ENCODE measurements around the gene ISCU. TPM values are rescaled to one million over a fixed set of nuclear protein-coding genes. Genes with fewer than 3 reads are reported as not detected.

ISCU gene
- total and polyA plus RNA-seq, 2 of the 8 experiments (the other 6 are each of a cell fraction or from before 2014, with no cell fraction given), result 72.1 to 78.1 TPM

DNA sequence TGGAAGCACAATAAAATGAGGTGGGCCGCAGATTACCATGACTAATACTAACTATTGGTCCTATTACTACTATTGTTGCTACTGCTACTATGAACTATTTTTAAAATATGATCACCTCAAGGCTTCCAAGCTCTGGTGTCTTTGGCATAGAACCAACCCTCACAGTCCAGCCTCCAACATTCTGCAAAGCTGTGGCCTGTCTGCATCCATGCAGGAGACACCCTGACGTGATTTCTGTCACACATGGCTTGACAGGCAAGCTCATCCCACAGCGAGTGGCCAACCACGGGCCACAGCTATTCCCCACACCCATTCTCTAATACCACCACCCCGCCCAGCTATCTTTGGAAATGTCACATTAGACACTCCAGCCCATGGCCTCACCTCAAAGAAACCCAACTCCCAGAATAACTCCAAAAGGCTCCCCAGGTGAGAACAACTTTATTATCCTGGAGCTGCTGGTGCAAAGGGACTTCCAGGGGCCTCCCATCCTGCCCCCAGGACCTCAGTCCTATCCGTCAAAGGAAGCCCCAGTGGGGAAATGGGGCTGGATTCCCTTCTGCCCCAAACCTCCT, 14.4 kb downstream of the ISCU start:
- H3K9me3 ChIP-seq (ENCODE audit: insufficient read depth in 2 of 2, low read depth in 1 of 2, low read length in 1 of 2), result peaks cover 0 to 3% of the 10 kb centered on the region in 2 experiments; a peak in 1 of 4 replicates
- H3K79me2 ChIP-seq (ENCODE audit: control insufficient read depth in 1 of 2, insufficient read depth in 2 of 2, low read length in 2 of 2), result no peaks in the 10 kb centered on the region
- H3K4me2 ChIP-seq (ENCODE audit: insufficient read depth in 1 of 2, low read depth in 2 of 2, low read length in 2 of 2), result no peak overlapping the region
- H3K4me1 ChIP-seq (replicated peaks in 1 of 4; ENCODE audit: control insufficient read depth in 3 of 4, insufficient read depth in 4 of 4, low read length in 3 of 4), result no peaks in the 10 kb centered on the region
- no peak overlapping the region for H3K4ac ChIP-seq (replicated peaks; ENCODE audit: insufficient read length, low read depth, low read length)
- no peak overlapping the region for H4K91ac ChIP-seq (replicated peaks; ENCODE audit: insufficient read length, low read length)
- no peak overlapping the region for H2BK5ac ChIP-seq (ENCODE audit: low read depth, low read length)
- H4K5ac ChIP-seq (ENCODE audit: insufficient read length, low read depth, low read length), result no peak overlapping the region
- no peak overlapping the region for H3K56ac ChIP-seq (replicated peaks; ENCODE audit: insufficient read length, low read depth, low read length)
- no peak overlapping the region for H2BK20ac ChIP-seq (ENCODE audit: low read length)
- H4K8ac ChIP-seq (ENCODE audit: extremely low read depth, insufficient read depth, low read length), result no peak overlapping the region; the same call in 1 of the 2 replicates
- H3K23me2 ChIP-seq (ENCODE audit: low read depth, low read length), result peaks cover 14% of the 10 kb centered on the region; the same call in 1 of the 2 replicates
- TF ChIP-seq NANOG (IDR thresholded peaks at IDR 0.05; ENCODE audit: insufficient read depth, low read depth, low read length, poor library complexity, severe bottlenecking) (no peak), SRF (IDR thresholded peaks at IDR 0.05; ENCODE audit: low read depth, low read length) (no peak), SIN3A (conservative IDR thresholded peaks at IDR 0.05 in 1 of 2, IDR thresholded peaks at IDR 0.05 in 1 of 2; ENCODE audit: low read depth in 1 of 2, low read length in 2 of 2) (no peak)
- no peaks in the 10 kb centered on the region for H3K27me3 ChIP-seq (replicated peaks in 1 of 4; ENCODE audit: control insufficient read depth in 3 of 4, extremely low read depth in 1 of 4, insufficient read depth in 3 of 4, low read length in 3 of 4)
- no peak overlapping the region for H2BK120ac ChIP-seq (replicated peaks; ENCODE audit: low read depth, low read length)
- no peak overlapping the region for H3K18ac ChIP-seq (ENCODE audit: extremely low read depth, low read length)
- H3K14ac ChIP-seq (ENCODE audit: insufficient read length), result no peak overlapping the region
- no peak overlapping the region for H2AFZ ChIP-seq (ENCODE audit: low read length)
- H3K4me3 ChIP-seq (ENCODE audit: extremely low read depth in 1 of 4, insufficient read depth in 2 of 4, low read depth in 3 of 4, low read length in 4 of 4), result no peak overlapping the region
- WGBS, 2 experiments (ENCODE audit: extremely low coverage in 1 of 2, insufficient coverage in 1 of 2, insufficient read length in 1 of 2, insufficient replicate concordance in 2 of 2, low coverage in 1 of 2, low lambda C conversion rate in 2 of 2, missing lambda C conversion rate in 1 of 2), result 60% methylated on average over 6 of the region's 6 CpGs; no CpG with 5 or more reads in 1 of the 2 experiments
- no peaks in the 10 kb centered on the region for H3K79me1 ChIP-seq (ENCODE audit: low read depth, low read length)
- CTCF ChIA-PET (ENCODE audit: partially characterized antibody), result interaction anchor here (1.0 to 24.3 kb wide), 7 partner anchors 8 to 65 kb away, joined by 3 to 523 read pairs (median 5); no protein-coding TSS in a partner anchor
- POLR2A ChIA-PET (ENCODE audit: partially characterized antibody), result interaction anchor here (1.6 kb wide), 1 partner anchor 16 kb away, joined by 4 read pairs; no protein-coding TSS in a partner anchor
- H2AK5ac ChIP-seq (ENCODE audit: low read depth, low read length), result no peak overlapping the region
- H2BK12ac ChIP-seq (ENCODE audit: low read depth, low read length), result no peak overlapping the region
- no peak overlapping the region for H2BK15ac ChIP-seq (ENCODE audit: low read length)
- DNase-seq (ENCODE audit: low read depth in 1 of 2, low spot score in 2 of 2), result no peak
- H3K23ac ChIP-seq (ENCODE audit: insufficient read length), result no peak overlapping the region
- FAIRE-seq, result no peak
- peaks cover 0 to 6% of the 10 kb centered on the region in 2 experiments for H4K20me1 ChIP-seq (replicated peaks in 1 of 2; ENCODE audit: control insufficient read depth in 1 of 2, insufficient read depth in 2 of 2, low read length in 2 of 2)
- no peaks in the 10 kb centered on the region for H3K36me3 ChIP-seq (ENCODE audit: control insufficient read depth in 2 of 4, insufficient read depth in 4 of 4, low read length in 3 of 4)
- no peak overlapping the region for H3K27ac ChIP-seq (ENCODE audit: low read depth, low read length)
- H3K9ac ChIP-seq (replicated peaks in 1 of 4; ENCODE audit: extremely low read depth in 1 of 4, low read depth in 3 of 4, low read length in 3 of 4), result no peak overlapping the region

Data from H1 (cell line).